ENCODE measurements around the gene ADAP1.
"Not testable (repeated sequence)": the region's sequence is repeated elsewhere in the genome, so short reads cannot be mapped to it uniquely, and the experiment has no call there.

ADAP1 gene

DNA sequence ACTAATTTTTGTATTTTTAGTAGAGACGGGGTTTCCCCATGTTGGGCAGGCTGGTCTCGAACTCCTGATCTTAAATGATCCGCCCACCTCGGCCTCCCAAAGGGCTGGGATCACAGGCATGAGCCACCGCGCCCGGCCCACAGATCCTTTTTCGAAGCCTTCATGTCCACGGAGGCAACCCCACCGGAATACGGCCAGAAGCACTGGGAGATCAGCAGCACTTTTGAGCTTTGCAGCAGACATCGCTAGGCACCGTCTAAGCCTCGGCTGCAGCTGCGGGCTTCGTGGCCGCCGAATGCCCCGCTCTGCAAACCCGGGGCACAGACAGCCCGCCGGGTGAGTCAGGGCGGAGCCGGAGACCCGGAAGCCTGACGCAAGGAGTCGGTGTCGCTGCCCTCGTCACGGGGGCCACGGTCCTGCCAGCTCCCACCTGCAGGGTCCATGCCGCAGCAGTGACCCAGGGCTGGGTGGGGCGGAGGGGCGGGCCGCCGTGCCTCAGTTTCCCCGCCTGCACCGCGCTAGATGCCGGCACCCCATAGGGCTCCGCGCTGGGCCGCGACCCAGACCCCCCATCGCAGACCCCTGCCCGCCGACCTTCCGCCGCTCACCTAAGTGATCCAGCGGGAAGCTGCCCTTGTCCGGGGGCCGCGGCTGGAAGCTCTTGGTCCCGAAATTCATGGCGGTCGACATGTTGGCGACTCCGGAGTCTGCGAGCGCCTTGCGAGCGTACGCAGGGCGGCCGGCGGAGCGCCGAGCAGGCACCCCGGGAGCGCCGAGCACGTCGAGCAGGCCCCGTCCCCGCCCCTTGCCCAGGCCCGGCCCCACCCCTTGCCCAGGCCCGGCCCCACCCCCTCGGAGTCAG lies 20.6 kb upstream of the ADAP1 start, which contains the start of gene COX19:
TSS of gene COX19 (minus strand) at position 730 of the 862 bp plus-strand sequence. CDS start at position 690, 40 bp downstream.
- DNase-seq: peak; percentile 79 to 95 (median 86)

GRCh38 chr7:974172-974571 lies 19.7 kb upstream of the ADAP1 start:
- peak in 1 of 5 experiments; percentile 36 for DNase-seq

DNA sequence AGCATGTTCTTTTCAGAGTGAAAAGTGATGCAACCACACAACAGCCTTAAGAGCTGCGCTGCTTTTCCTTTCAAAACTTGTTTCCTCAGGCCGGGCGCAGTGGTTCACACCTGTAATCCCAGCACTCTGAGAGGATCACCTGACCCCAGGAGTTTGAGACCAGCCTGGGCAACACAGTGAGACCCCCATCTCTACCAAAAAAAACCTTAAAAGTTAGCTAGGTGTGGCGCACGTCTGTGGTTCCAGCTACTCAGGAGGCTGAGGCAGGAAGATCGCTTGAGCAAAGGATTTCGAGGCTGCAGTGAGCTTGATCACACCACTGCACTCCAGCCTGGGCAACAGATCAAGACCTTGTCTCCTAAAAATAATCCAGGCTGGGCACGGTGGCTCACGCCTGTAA lies 18.8 kb upstream of the ADAP1 start:
- DNase-seq: no peak

DNA sequence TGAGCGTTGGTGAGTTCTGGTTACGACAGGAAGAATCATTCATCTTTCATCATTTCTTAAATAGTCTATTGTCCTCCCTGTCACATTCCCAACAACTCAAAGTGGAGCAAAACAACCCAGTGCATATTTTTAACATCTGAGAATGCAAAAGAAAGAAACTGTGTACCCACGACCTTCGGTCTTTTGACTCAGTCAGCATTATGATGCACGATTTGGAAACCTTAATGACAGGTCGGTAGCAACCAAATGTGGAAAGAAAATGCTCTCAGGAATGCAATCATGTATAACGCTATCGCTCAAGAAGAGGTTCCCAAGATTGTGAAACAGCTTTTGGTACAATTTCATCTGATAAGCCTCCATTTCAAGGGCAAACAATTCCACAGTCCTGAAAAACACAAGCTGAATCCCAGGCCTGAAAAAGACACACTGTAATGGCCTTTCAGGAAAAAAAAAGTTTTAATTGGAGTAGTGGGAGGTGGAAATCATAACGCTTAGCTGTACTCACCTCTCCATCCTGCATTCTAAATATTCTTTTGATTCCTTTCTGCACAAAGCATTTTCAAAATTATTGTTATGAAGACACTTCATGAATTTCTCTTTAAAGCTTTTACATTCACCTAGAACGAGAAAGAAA lies 18.3 kb upstream of the ADAP1 start:
- DNase-seq: no peak

- no peak for DNase-seq
These were observed 17.6 kb upstream of the ADAP1 start for GRCh38 chr7:972110-972509.

DNA sequence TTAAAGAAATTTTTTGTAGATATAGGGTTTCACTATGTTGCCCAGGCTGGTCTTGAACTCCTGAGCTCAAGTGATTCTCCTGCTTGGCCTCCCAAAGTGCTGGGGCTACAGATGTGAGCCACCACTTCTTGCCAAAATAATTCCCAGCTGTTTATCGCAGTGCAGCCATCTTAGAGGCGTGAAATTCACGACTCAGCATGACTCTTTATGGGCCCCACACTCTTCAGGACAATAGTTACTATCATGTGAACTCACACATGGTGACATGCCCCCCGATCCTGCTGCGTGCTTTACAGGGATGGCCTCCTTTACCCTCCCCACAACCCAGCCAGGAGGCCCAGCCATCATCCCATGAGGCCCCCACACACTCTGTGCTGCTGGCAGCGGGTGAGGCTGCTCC lies 16.3 kb upstream of the ADAP1 start:
- DNase-seq: no peak

- no peak for DNase-seq
These were observed 14.9 kb upstream of the ADAP1 start for GRCh38 chr7:969403-969802.

DNA sequence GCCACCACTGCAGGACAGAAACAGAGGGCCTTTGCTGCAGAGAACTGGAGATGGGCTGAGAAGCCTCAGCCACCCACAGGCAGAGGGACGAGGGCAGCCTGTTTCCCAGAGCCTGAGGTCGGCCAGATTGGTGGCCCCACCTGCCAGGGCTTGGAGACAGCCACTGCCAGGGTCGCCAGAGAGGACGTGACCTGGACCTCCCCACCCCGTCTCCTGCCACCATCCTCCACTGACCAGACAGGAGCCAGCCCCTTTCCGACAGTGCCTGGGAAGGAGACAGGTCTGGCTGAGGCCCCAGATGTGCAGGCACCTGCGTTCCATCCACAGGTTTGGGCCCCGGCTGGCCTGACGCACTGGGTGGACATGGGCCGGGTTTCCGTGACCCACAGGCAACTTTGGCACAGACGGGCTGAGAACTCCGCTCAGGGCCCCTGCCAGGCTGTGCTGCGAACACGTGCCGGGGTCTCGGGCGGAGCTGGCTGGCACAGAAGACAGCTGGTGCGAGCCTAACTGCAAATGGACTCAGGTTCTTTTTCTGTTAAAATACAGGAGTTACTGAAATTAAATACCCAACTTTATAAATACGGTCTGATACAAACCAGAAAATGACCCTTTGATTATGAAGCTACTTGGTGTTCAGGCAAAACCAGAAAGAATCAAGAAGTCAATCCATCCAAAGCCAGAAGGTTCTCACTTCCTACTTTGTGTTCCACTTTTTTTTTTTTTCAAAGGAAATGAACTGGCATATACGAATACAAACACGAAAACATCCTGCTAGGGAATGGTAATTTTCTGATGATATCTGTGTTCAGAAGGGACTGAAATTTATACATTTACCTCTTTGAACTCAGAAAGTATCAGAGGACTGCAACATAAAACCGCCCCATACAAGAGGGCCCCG lies 14.0 kb upstream of the ADAP1 start:
- DNase-seq: no peak

DNA sequence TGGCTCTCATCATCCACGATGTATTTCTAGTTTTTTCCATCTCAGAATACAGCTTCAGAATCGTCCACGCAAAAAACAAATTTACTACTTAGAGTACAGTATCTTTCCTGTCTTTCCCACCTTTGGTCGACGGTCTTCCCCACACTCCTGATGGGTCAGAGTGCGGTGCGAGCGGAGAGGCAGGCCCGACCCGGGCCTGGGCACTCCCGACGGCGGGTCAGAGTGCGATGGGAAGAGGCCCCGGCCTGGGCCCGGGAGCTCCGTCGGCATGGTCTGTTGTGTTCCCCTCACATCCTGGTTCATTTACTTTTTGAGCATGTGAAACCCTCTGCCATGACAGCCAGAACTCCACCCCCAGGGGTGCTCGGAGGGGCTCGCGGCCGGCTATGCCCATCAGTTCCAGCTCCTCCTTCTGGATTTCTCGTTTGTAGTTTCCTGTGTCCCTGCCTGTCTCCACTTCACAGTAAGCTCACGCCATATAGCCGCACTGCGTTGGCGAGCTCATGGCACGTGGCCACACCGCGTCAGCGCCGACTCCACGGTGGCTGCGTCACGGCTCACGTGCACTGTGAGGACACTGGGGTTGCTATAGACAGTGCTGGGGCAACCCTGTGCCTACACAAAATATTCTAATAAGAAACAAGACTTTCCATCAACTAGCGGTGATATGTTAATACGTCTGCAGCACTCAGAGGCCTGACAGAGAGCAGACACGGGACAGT lies 13.0 kb upstream of the ADAP1 start:
- no peak for DNase-seq

DNA sequence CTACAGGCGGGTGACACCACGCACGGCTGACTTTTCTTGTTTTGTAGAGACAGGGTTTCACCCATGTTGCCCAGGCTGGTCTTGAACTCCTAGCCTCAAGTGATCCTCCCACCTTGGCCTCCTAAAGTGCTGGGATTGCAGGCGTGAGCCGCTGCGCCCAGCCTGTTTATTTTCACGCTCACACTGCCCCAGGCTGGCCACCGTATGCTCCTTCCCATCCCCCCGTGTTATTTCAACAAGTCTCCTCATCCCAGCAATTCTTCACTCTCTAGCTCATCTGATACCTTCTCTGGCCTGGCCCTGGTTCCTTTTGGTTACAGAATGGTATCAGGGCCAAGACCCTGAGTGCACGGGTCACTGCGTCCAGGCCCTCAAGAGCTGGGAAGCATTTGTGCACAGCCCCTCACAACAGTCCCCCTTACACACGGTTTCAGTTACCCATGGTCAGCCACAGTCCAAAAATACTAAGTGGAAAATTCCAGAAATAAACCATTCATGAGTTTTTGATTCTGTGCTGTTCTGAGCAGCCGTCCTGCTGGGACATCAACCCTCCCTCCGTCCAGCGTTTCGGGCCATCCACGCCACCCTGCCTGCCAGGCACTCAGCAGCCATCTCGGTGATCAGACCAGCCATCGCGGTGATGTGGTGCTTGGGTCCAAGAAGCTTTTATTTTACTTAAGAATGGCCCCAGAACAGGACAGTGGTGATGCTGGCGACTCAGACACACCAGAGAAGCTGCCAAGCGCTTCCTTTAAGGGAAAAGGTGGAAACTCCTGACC lies 12.0 kb upstream of the ADAP1 start:
- no peak for DNase-seq

DNA sequence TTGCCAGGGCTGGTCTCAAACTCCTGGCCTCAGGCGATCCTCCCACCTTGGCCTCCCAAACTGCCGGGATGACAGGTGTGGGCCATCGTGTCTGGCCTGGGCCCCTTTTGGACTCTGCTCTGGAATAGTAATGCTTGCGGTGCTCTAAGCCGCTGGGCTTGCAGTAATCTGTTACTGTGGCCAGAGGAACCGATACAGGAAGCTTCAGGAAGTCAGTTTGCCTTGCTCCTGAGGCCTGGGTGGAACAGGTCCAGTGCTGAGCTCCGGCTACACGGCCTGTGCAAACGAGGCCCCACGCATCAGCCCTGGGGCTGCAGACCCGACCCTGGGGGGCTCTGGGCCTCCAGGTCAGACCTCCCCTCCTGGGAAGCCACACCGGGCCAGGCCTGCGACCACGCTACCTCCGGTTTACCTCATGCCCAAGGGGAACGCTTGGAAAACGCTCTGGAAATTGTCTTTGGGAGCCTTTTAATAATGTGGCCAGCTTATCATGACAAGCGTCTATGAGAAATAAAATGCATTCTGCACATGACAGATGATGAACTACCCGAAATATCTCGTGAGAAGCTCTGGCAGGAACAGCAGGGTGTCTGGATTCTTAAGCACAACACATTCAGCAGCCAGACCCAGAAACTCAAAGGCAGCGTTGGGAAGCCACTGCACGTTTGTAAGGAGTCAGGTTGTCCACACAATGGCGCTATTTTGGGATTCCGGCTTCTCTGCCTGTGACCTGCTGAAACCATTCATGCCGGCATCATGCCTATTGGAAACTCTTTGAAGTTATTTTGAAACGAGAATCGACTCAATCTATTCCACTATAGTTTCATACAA lies 10.1 kb upstream of the ADAP1 start:
- no peak for DNase-seq

- DNase-seq: no peak
These were observed 9.0 kb upstream of the ADAP1 start for GRCh38 chr7:963236-964078.

- DNase-seq: no peak
These were observed 8.1 kb upstream of the ADAP1 start for GRCh38 chr7:962401-963081.

DNA sequence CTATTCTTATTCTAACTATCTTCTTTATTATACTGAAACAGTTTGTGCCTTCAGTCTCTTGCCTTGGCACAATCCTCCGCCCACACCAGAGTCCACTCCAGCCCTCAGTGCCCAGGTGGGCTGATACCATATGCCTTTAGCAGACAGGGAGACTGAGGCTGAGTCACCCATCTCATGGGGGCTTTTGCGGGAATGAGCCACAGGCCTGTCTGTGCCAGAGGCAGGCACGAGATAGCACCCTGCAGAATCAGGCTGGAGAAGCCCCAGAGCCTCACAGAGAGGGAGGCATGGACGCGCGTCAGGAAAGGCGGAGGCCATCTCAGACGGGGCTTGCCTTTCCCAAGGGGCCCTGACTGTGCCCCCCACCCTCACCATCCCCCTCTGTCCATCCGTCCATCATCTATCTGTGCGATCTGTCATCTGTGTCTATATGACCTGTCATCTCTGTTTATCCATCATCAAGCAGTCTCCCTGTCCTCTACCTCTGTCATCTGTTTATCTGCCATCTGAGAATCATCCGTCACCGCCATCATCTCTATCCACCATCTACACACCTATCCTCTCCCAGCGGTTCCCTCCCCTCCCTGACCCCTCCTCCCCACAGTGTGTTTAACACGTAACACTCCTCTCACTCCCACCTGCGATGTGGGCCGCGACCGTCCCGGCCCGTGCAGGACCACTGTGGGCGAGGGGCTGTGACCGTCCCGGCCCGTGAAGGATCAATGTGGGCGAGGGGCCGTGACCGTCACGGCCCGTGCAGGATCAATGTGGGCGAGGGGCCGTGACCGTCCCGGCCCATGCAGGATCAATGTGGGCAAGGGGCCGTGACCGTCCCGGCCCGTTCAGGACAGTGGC lies 7.3 kb upstream of the ADAP1 start:
- DNase-seq: no peak

DNA sequence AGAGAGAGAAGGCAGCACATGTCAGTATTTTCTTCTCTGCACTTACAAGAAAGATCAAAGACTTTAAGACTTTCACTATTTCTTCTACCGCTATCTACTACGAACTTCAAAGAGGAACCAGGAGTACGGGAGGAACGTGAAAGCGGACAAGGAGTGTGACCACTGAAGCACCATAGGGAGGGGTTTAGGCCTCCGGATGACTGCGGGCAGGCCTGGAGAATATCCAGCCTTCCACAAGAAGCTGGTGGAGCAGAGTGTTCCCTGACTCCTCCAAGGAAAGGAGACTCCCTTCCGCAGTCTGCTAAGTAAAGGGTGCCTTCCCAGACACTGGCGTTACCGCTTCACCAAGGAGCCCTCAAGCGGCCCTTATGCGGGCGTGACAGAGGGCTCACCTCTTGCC lies 6.5 kb upstream of the ADAP1 start:
- not testable (repeated sequence) for DNase-seq

DNA sequence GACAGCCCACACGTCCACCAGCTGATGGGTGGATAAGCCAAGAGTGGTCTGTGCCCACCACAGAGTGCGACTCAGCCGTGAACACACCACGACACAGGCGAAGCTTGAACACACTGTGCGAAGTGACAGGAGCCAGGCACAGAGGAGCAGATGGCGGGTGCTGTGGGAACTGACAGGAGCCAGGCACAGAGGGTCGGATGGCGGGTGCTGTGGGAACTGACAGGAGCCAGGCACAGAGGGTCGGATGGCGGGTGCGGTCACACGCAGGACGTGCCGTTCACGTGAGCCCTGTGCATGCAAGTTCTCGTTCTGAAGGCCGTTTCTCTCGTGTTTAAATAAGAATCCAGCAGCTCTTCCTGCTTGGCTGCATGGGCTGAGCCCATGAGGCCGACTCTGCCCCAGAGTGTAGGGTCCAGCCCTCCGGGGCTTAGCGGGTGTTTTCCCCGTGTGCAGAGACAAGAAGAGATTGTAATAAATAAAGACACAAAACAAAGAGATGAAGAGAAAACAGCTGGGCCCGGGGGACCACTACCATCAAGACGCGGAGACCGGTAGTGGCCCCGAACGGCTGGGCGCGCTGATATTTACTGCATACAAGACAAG lies 5.9 kb upstream of the ADAP1 start:
- no peak for DNase-seq

DNA sequence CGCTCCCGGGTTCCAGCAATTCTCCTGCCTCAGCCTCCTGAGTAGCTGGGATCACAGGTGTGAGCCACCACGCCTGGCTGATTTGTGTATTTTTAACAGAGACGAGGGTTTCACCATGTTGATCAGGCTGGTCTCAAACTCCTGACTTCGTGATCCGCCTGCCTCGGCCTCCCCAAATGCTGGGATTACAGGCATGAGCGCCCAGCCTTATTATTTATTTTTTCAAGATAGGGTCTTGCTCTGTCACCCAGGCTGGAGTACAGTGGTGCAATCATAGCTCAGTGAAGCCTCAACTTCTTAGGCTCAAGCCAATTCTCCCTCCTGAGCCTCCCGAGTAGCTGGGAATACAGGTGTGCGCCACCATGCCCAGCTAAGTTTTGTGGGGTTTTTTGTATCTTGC lies 5.3 kb upstream of the ADAP1 start:
- DNase-seq: not testable (repeated sequence)

- DNase-seq: no peak
These were observed 4.8 kb upstream of the ADAP1 start for GRCh38 chr7:959271-959670.

All from T-helper 2 cell (primary cell).